ENCODE results near the gene ANXA6. TPM values are rescaled to one million over a fixed set of nuclear protein-coding genes. Genes with fewer than 3 reads are reported as not detected.

The ANXA6 gene
- total RNA-seq, 2 donors from 2014 or later = 204 to 235 TPM

GRCh38 chr5:151173711-151174611, 16.4 kb upstream of the ANXA6 start:
- no peak for TF ChIP-seq CTCF (conservative IDR thresholded peaks at IDR 0.05)
- Mint-ChIP-seq H3K27me3 (ENCODE audit: insufficient read depth) (peaks cover 5% of the 10 kb centered on the region), H3K4me3 (no peak overlapping the region), H3K4me1 (peaks cover 2% of the 10 kb centered on the region), H3K9me3 (no peaks in the 10 kb centered on the region), H3K36me3 (ENCODE audit: low read depth) (no peaks in the 10 kb centered on the region), H3K27ac (no peak overlapping the region)
- H3K9ac ChIP-seq (ENCODE audit: extremely low read depth, low read length, poor library complexity, severe bottlenecking) = no peak overlapping the region
- no peaks in the 10 kb centered on the region for H3K27me3 ChIP-seq (ENCODE audit: control insufficient read depth, insufficient read depth, low read length, poor library complexity, severe bottlenecking)
- H3K36me3 ChIP-seq (ENCODE audit: control insufficient read depth, insufficient read depth, low read length) = no peaks in the 10 kb centered on the region
- H3K9me3 ChIP-seq (ENCODE audit: control insufficient read depth, low read length) = no peaks in the 10 kb centered on the region
- H3K4me1 ChIP-seq (ENCODE audit: control insufficient read depth, insufficient read depth, low read length) = no peaks in the 10 kb centered on the region
- H3K27ac ChIP-seq (ENCODE audit: low read depth, low read length) = no peak overlapping the region
- no peak overlapping the region for H3K4me3 ChIP-seq (ENCODE audit: low read length)
- 93 to 100% methylated on average over 4 to 11 of the region's 11 CpGs for WGBS, 2 experiments (ENCODE audit: insufficient coverage in 1 of 2, insufficient read length in 1 of 2)
- DNase-seq = no peak

- 60 to 74% methylated on average over 1 of the region's 1 CpG for WGBS, 2 experiments (ENCODE audit: insufficient coverage in 1 of 2, insufficient read length in 1 of 2)
- Mint-ChIP-seq H3K27ac (no peak overlapping the region), H3K36me3 (ENCODE audit: low read depth) (no peaks in the 10 kb centered on the region), H3K4me1 (peaks cover 2% of the 10 kb centered on the region), H3K4me3 (no peak overlapping the region), H3K27me3 (ENCODE audit: insufficient read depth) (peaks cover 3% of the 10 kb centered on the region), H3K9me3 (peaks cover 7% of the 10 kb centered on the region)
- no peak overlapping the region for H3K27ac ChIP-seq (ENCODE audit: low read depth, low read length)
- H3K36me3 ChIP-seq (ENCODE audit: control insufficient read depth, insufficient read depth, low read length) = no peaks in the 10 kb centered on the region
- no peak for DNase-seq
- H3K4me3 ChIP-seq (ENCODE audit: low read length) = no peak overlapping the region
- no peaks in the 10 kb centered on the region for H3K27me3 ChIP-seq (ENCODE audit: control insufficient read depth, insufficient read depth, low read length, poor library complexity, severe bottlenecking)
- no peaks in the 10 kb centered on the region for H3K9me3 ChIP-seq (ENCODE audit: control insufficient read depth, low read length)
- no peak overlapping the region for H3K9ac ChIP-seq (ENCODE audit: extremely low read depth, low read length, poor library complexity, severe bottlenecking)
- no peak for TF ChIP-seq CTCF (conservative IDR thresholded peaks at IDR 0.05)
- H3K4me1 ChIP-seq (ENCODE audit: control insufficient read depth, insufficient read depth, low read length) = no peaks in the 10 kb centered on the region
Measured at GRCh38 chr5:151171529-151171928, 13.9 kb upstream of the ANXA6 start.

- H3K27ac Mint-ChIP-seq = no peak overlapping the region
- Histone ChIP-seq H3K36me3 (ENCODE audit: control insufficient read depth, insufficient read depth, low read length) (no peaks in the 10 kb centered on the region), H3K4me3 (ENCODE audit: low read length) (no peak overlapping the region), H3K9me3 (ENCODE audit: control insufficient read depth, low read length) (no peaks in the 10 kb centered on the region), H3K4me1 (ENCODE audit: control insufficient read depth, insufficient read depth, low read length) (no peaks in the 10 kb centered on the region), H3K27me3 (ENCODE audit: control insufficient read depth, insufficient read depth, low read length, poor library complexity, severe bottlenecking) (no peaks in the 10 kb centered on the region), H3K27ac (ENCODE audit: low read depth, low read length) (no peak overlapping the region), H3K9ac (ENCODE audit: extremely low read depth, low read length, poor library complexity, severe bottlenecking) (no peak overlapping the region)
- no peak overlapping the region for H3K4me3 Mint-ChIP-seq
- H3K4me1 Mint-ChIP-seq = peaks cover 1% of the 10 kb centered on the region
- H3K36me3 Mint-ChIP-seq (ENCODE audit: low read depth) = no peaks in the 10 kb centered on the region
- peaks cover 11% of the 10 kb centered on the region for H3K9me3 Mint-ChIP-seq
- TF ChIP-seq CTCF (conservative IDR thresholded peaks at IDR 0.05) = no peak
- peaks cover 3% of the 10 kb centered on the region for H3K27me3 Mint-ChIP-seq (ENCODE audit: insufficient read depth)
- DNase-seq = no peak
- 85 to 87% methylated on average over 6 to 10 of the region's 10 CpGs for WGBS, 2 experiments (ENCODE audit: insufficient coverage in 1 of 2, insufficient read length in 1 of 2)
Measured at GRCh38 chr5:151168602-151169344, 11.2 kb upstream of the ANXA6 start.

Data from endodermal cell (in vitro differentiated cells).